Esophagus squamous epithelium (tissue), 5 donors: ENCODE results near the gene ABCC1. TPM values are rescaled to one million over a fixed set of nuclear protein-coding genes. Genes with fewer than 3 reads are reported as not detected.

Experiments
- DNase-seq: peaks from one replicate; lab custom pipeline; 2025; lab: John Stamatoyannopoulos, UW
- H3K27ac ChIP-seq, 4 donors: fragments of 200-600 bp; sonication (generic); one replicate each; pipeline ENCODE4 v1.5.1; 2016 to 2019; ENCODE audit warnings: mild to moderate bottlenecking in 1 of 4
- H3K27me3 ChIP-seq, 4 donors: fragments of 200-600 bp; sonication (generic); 1 replicate in 3 of 4; 2 replicates in 1 of 4; pipeline versions ENCODE4 v1.5.1 to v1.6.0; 2017 to 2021; ENCODE audit warnings: antibody characterized with exemption in 1 of 4
- H3K36me3 ChIP-seq, 3 donors: fragments of 200-600 bp; sonication (generic); one replicate each; pipeline ENCODE4 v1.5.1; 2016 to 2019
- H3K4me1 ChIP-seq, 3 donors: fragments of 200-600 bp; sonication (generic); one replicate each; pipeline ENCODE4 v1.5.1; 2017 to 2019
- H3K4me3 ChIP-seq, 4 donors: fragments of 200-600 bp; sonication (generic); 1 replicate in 3 of 4; 2 replicates in 1 of 4; pipeline ENCODE4 v1.5.1; 2016 to 2019; ENCODE audit warnings: mild to moderate bottlenecking in 2 of 4, moderate library complexity in 1 of 4
- H3K9me3 ChIP-seq, 3 donors: fragments of 200-600 bp; sonication (generic); one replicate each; pipeline ENCODE4 v1.5.1; 2016 to 2019
- CTCF ChIP-seq, 6 experiments: fragments of 450-650 bp in 4 of 6; fragments of 200-600 bp in 2 of 6; sonication (generic) in 2 of 6; IDR thresholded peaks; one replicate each; pipeline ENCODE4 v1.5.1; 2016 to 2019; ENCODE audit warnings: antibody characterized with exemption in 6 of 6, mild to moderate bottlenecking in 4 of 6, moderate library complexity in 4 of 6
- POLR2A ChIP-seq, 4 donors: fragments of 450-650 bp; IDR thresholded peaks; one replicate each; pipeline ENCODE4 v1.6.1; 2017; ENCODE audit warnings: antibody characterized with exemption in 4 of 4, mild to moderate bottlenecking in 4 of 4, moderate library complexity in 3 of 4
- WGBS, 2 donors: methylation state at CpG; one replicate each; pipeline ENCODE4 v1.1.5; 2018; 5-methylcytosine and 5-hydroxymethylcytosine counted together
- intact Hi-C: fragments of 100-400 bp; cut with DNase I; formaldehyde crosslinking; loops from one replicate; pipeline ENCODE4 v1.15.0; 2022
- total RNA-seq, 4 donors: library from RNA; depleted of rRNA; stranded (reverse); fragments of >200 nt; gene quantifications; one replicate each; pipeline ENCODE4 v1.1.0, GENCODE V29; 2016
- donor health status: DM: yes; HTN: yes; CAD: no.

The ABCC1 gene
- total RNA-seq, 4 donors from 2014 or later = 22.9 to 56.7 (median 46.9) TPM

DNA sequence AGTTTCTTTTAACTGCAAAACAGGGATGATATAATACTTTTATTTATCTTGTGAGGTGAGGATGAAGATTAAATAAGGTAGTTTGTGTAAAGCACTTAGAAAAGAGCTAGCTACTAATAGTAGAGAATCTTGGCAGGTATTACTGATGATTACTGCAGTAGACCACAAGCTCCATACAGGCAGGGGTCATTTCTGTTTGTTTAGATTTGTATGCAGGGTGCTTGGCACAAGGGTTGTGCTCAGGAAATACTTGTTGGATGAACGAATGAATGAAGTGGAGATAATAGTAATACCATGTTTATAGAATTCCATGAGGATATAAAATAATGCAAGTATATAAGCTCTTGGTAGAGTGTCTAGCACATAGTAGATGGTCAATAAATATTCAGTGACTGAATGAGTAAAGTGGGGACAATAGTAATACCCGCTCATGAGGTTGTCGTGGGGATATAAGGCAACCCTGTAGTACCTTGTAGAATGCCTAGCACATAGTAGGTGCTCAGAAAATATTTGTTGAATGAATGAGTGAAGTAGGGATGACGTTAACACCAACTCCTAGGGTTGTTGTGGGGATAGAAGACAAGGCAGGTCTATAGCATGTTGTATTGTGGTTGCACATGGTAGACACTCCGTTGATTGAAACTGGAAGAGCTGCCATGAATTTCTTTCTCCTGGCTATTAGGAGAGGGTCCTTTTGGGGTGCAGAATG lies 83.0 kb downstream of the ABCC1 start:
- Histone ChIP-seq H3K36me3 (peaks cover 20 to 78% (median 24%) of the 10 kb centered on the region in 3 donors), H3K4me3 (no peak overlapping the region), H3K9me3 (no peaks in the 10 kb centered on the region), H3K27ac (peak overlapping the region in 2 of 4 donors; percentile 36 to 49), H3K4me1 (peaks cover 10 to 49% (median 24%) of the 10 kb centered on the region in 3 donors), H3K27me3 (no peaks in the 10 kb centered on the region)
- intact Hi-C loops = no loop called here
- no peak for TF ChIP-seq POLR2A (IDR thresholded peaks at IDR 0.05)
- no peak for TF ChIP-seq CTCF (IDR thresholded peaks at IDR 0.05)
- no peak for DNase-seq
- 81 to 93% methylated on average over 5 of the region's 5 CpGs for WGBS, 2 donors

- DNase-seq = no peak
- intact Hi-C loops = no loop called here
Measured at GRCh38 chr16:16033208-16033717, 83.8 kb downstream of the ABCC1 start.

DNA sequence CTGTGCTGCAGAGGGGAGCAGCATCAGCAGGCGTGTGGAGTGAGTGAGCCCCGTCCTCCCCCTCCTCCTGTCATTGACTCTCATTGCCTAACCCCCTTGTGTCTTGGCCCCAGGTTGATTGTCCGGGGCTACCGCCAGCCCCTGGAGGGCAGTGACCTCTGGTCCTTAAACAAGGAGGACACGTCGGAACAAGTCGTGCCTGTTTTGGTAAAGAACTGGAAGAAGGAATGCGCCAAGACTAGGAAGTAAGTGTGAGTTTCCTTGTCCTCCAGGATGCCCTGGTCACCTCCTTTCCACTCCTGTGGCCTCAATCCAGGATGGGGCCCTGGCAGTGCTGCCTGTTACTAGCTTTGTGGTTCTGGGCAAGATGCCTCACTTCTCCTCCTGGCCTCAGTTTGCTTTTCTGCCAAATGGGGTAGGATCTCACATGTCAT lies 87.0 kb downstream of the ABCC1 start:
- 76 to 85% methylated on average over 3 to 4 of the region's 8 CpGs for WGBS, 2 donors
- H3K4me1 ChIP-seq = peaks cover 0 to 11% (median 5%) of the 10 kb centered on the region in 3 donors
- H3K4me3 ChIP-seq = no peak overlapping the region
- H3K27ac ChIP-seq = peak overlapping the region in 1 of 4 donors; percentile 1
- TF ChIP-seq CTCF (IDR thresholded peaks at IDR 0.05) = no peak
- TF ChIP-seq POLR2A (IDR thresholded peaks at IDR 0.05) = no peak
- peaks cover 27 to 93% (median 30%) of the 10 kb centered on the region in 3 donors for H3K36me3 ChIP-seq
- intact Hi-C loops = no loop called here
- H3K27me3 ChIP-seq = no peaks in the 10 kb centered on the region
- no peak for DNase-seq
- no peaks in the 10 kb centered on the region for H3K9me3 ChIP-seq

More at GRCh38 chr16:16033208-16033717, 83.8 kb downstream of the ABCC1 start:
- H3K4me1 ChIP-seq = peaks cover 10 to 41% (median 19%) of the 10 kb centered on the region in 3 donors
- no peak overlapping the region for H3K4me3 ChIP-seq
- H3K9me3 ChIP-seq = no peaks in the 10 kb centered on the region
- H3K27ac ChIP-seq = peak overlapping the region in 2 of 4 donors; percentile 36 to 49
- no peak for TF ChIP-seq CTCF (IDR thresholded peaks at IDR 0.05)
- TF ChIP-seq POLR2A (IDR thresholded peaks at IDR 0.05) = no peak
- no peaks in the 10 kb centered on the region for H3K27me3 ChIP-seq
- H3K36me3 ChIP-seq = peaks cover 23 to 82% (median 31%) of the 10 kb centered on the region in 3 donors
- WGBS, 2 donors = 56 to 76% methylated on average over 9 of the region's 9 CpGs

GRCh38 chr16:16037521-16037920 lies 88.1 kb downstream of the ABCC1 start:
- intact Hi-C loops = no loop called here
- WGBS, 2 donors = 89 to 96% methylated on average over 11 of the region's 11 CpGs
- peaks cover 27 to 100% (median 28%) of the 10 kb centered on the region in 3 donors for H3K36me3 ChIP-seq

More at GRCh38 chr16:16037521-16037920, 88.1 kb downstream of the ABCC1 start:
- H3K4me3 ChIP-seq = no peak overlapping the region
- DNase-seq = no peak
- no peaks in the 10 kb centered on the region for H3K27me3 ChIP-seq
- no peaks in the 10 kb centered on the region for H3K9me3 ChIP-seq
- no peak for TF ChIP-seq CTCF (IDR thresholded peaks at IDR 0.05)
- no peak for TF ChIP-seq POLR2A (IDR thresholded peaks at IDR 0.05)
- peaks cover 0 to 14% (median 5%) of the 10 kb centered on the region in 3 donors for H3K4me1 ChIP-seq
- no peak overlapping the region for H3K27ac ChIP-seq
